GM23338 (cell line): ENCODE results near the gene AGR3. TPM values are rescaled to one million over a fixed set of nuclear protein-coding genes. Genes with fewer than 3 reads are reported as not detected.

Experiments used
- ATAC-seq: fragments of 200-7000 bp; cut with Tn5 transposase; 3 replicates; pipeline ENCODE4 v1.9.1; 2020
- DNase-seq: peaks from one replicate; pipeline ENCODE4 v3.0.0-alpha.2; 2015; ENCODE audit warnings: low spot score
- H2AFZ ChIP-seq: fragments of 200-600 bp; sonication (generic); 2 replicates; pipeline ENCODE4 v1.8.0; 2016; ENCODE audit warnings: antibody characterized with exemption, mild to moderate bottlenecking, moderate library complexity
- H3F3A ChIP-seq: fragments of 200-600 bp; sonication (generic); replicated peaks from 2 replicates; pipeline ENCODE4 v1.8.0; 2017; ENCODE audit warnings: antibody characterized with exemption, mixed run types, low read depth
- H3K27ac ChIP-seq: fragments of 200-600 bp; sonication (generic); 2 replicates; pipeline ENCODE4 v1.6.1; 2016; ENCODE audit warnings: low read depth
- H3K27me3 ChIP-seq: fragments of 200-600 bp; sonication (generic); 2 replicates; pipeline ENCODE4 v1.8.0; 2016; ENCODE audit warnings: mild to moderate bottlenecking, mixed run types, moderate library complexity; ENCODE audit not compliant: insufficient read depth
- H3K36me3 ChIP-seq: fragments of 200-600 bp; sonication (generic); 2 replicates; pipeline ENCODE4 v1.8.0; 2016; ENCODE audit warnings: mild to moderate bottlenecking; ENCODE audit not compliant: insufficient read depth
- H3K4me1 ChIP-seq: fragments of 200-600 bp; sonication (generic); 2 replicates; pipeline ENCODE4 v1.8.0; 2016; ENCODE audit warnings: mild to moderate bottlenecking, moderate library complexity; ENCODE audit not compliant: insufficient read depth
- H3K4me2 ChIP-seq: fragments of 200-600 bp; sonication (generic); 2 replicates; pipeline ENCODE4 v1.7.1; 2017; ENCODE audit warnings: mixed run types
- H3K4me3 ChIP-seq: fragments of 200-600 bp; sonication (generic); 2 replicates; pipeline ENCODE4 v1.6.1; 2016; ENCODE audit warnings: mixed run types
- H3K79me2 ChIP-seq: fragments of 200-600 bp; sonication (generic); replicated peaks from 2 replicates; pipeline ENCODE4 v1.8.0; 2017; ENCODE audit warnings: mild to moderate bottlenecking; ENCODE audit not compliant: insufficient read depth
- H3K9me2 ChIP-seq: fragments of 200-600 bp; sonication (generic); 2 replicates; pipeline ENCODE4 v1.8.0; 2017; ENCODE audit not compliant: insufficient read depth
- H4K20me1 ChIP-seq: fragments of 200-600 bp; sonication (generic); replicated peaks from 2 replicates; pipeline ENCODE4 v1.8.0; 2017; ENCODE audit warnings: mild to moderate bottlenecking; ENCODE audit not compliant: insufficient read depth
- H3K27ac Mint-ChIP-seq: 2 replicates; pipeline ENCODE4 v1.8.0; 2020; ENCODE audit warnings: inconsistent platforms, mild to moderate bottlenecking, moderate library complexity, mixed read lengths
- H3K27me3 Mint-ChIP-seq: 3 replicates; pipeline ENCODE4 v1.8.0; 2022; ENCODE audit warnings: low read depth, mild to moderate bottlenecking, moderate library complexity, mixed read lengths, inconsistent platforms; ENCODE audit not compliant: insufficient read depth, poor library complexity
- H3K36me3 Mint-ChIP-seq: 3 replicates; pipeline ENCODE4 v1.8.0; 2021; ENCODE audit warnings: low read depth, mild to moderate bottlenecking, inconsistent platforms, moderate library complexity, mixed read lengths
- H3K4me1 Mint-ChIP-seq: 3 replicates; pipeline ENCODE4 v1.8.0; 2020; ENCODE audit warnings: mild to moderate bottlenecking, inconsistent platforms, mixed read lengths
- H3K4me3 Mint-ChIP-seq: 3 replicates; pipeline ENCODE4 v1.8.0; 2021; ENCODE audit warnings: moderate library complexity, mild to moderate bottlenecking, inconsistent platforms, mixed read lengths
- H3K9me3 Mint-ChIP-seq: 3 replicates; pipeline ENCODE4 v1.8.0; 2020; ENCODE audit warnings: moderate library complexity, mild to moderate bottlenecking, inconsistent platforms, mixed read lengths
- CREB1 ChIP-seq: fragments of 250-450 bp; sonication (Bioruptor Pico); IDR thresholded peaks from 2 replicates; pipeline ENCODE4 v1.5.0; 2020; ENCODE audit warnings: low read depth, mild to moderate bottlenecking, moderate library complexity
- ETS1 ChIP-seq: IDR thresholded peaks from 2 replicates; pipeline ENCODE4 v1.6.1; 2016; ENCODE audit warnings: antibody characterized with exemption
- EZH2phosphoT487 ChIP-seq: fragments of 200-600 bp; sonication (generic); IDR thresholded peaks from one replicate; pipeline ENCODE4 v1.8.1; 2018; ENCODE audit warnings: antibody characterized with exemption; ENCODE audit not compliant: unreplicated experiment
- POLR2AphosphoS5 ChIP-seq: IDR thresholded peaks from 2 replicates; pipeline ENCODE4 v1.6.1; 2016; ENCODE audit warnings: antibody characterized with exemption, low read depth
- ZNF462 ChIP-seq: fragments of 250-450 bp; sonication (Bioruptor Pico); IDR thresholded peaks from 2 replicates; pipeline ENCODE4 v1.5.0; 2020; ENCODE audit warnings: mild to moderate bottlenecking, moderate library complexity
- polyA plus RNA-seq: library from polyadenylated mRNA; unstranded; fragments of >200 nt; fragmentation: Nextera tagmentation; extraction: Ambion mirVana; gene quantifications from 2 replicates; pipeline ENCODE4 v1.2.1, GENCODE V29; 2016
- total RNA-seq: library from RNA; depleted of rRNA; stranded (reverse); fragments of >200 nt; shearing (Covaris generic); gene quantifications from 2 replicates; pipeline ENCODE4 v1.2.3, GENCODE V29; 2014

Gene AGR3
- total and polyA plus RNA-seq, 2 experiments from 2014 or later: not detected

GRCh38 chr7:16923019-16923418 is 41.2 kb upstream of the AGR3 start:
- Histone ChIP-seq H3K9me2 (no peaks in the 10 kb centered on the region), H2AFZ (no peak overlapping the region), H3F3A (no peaks in the 10 kb centered on the region), H3K4me3 (no peak overlapping the region), H3K27ac (no peak overlapping the region), H3K27me3 (no peaks in the 10 kb centered on the region), H3K4me2 (no peak overlapping the region), H4K20me1 (no peaks in the 10 kb centered on the region), H3K79me2 (no peaks in the 10 kb centered on the region), H3K36me3 (no peaks in the 10 kb centered on the region), H3K4me1 (0 out of 2 replicates have a peak, but pooled peaks cover 3% of the 10 kb centered on the region)
- Mint-ChIP-seq H3K27me3 (peaks cover 5% of the 10 kb centered on the region), H3K9me3 (peaks cover 2% of the 10 kb centered on the region; the same call in 1 of the 3 replicates), H3K4me1 (peaks cover 6% of the 10 kb centered on the region; the same call in 2 of the 3 replicates), H3K27ac (no peak overlapping the region), H3K36me3 (no peaks in the 10 kb centered on the region), H3K4me3 (no peak overlapping the region)
- TF ChIP-seq EZH2phosphoT487: no peak
- no peak for TF ChIP-seq CREB1 (CRISPR knock-in tag)
- no peak for TF ChIP-seq ZNF462 (CRISPR knock-in tag)
- TF ChIP-seq ETS1: no peak
- TF ChIP-seq POLR2AphosphoS5: no peak
- ATAC-seq: no peak
- DNase-seq: no peak
